ENCODE results near the gene POLR2B. TPM values are rescaled to one million over a fixed set of nuclear protein-coding genes. Genes with fewer than 3 reads are reported as not detected.
A peak's percentile ranks its signal among the peaks of the same experiment; 100 is the strongest.
"Not testable (repeated sequence)": the region's sequence is repeated elsewhere in the genome, so short reads cannot be mapped to it uniquely, and the experiment has no call there.

The POLR2B gene
- total RNA-seq = 10 to 100 TPM; 25.2 to 92.2 (median 77.0) TPM

GRCh38 chr4:56978750-56979303 is at the start of gene POLR2B:
TSS of gene POLR2B (plus strand) at chr4:56978896. CDS start at chr4:56978986, 90 bp downstream.
- H3K27ac ChIP-seq = peak within 1 kb of the TSS; percentile 83 to 94 (median 90)
- peaks cover 0 to under 1% (median 0%) of the 10 kb centered on the region in 3 donors for H3K9me3 ChIP-seq
- WGBS, 2 donors = 0 to 1% methylated on average over 12 to 37 of the region's 37 CpGs
- peak; percentile 72 for DNase-seq
- peaks cover 0 to 16% (median 3%) of the 10 kb centered on the region in 3 donors for H3K36me3 ChIP-seq
- intact Hi-C loops (cut with DNase I) = no loop called here
- peaks cover 37 to 76% (median 40%) of the 10 kb centered on the region in 3 donors for H3K4me1 ChIP-seq
- peak within 1 kb of the TSS; percentile 83 to 96 (median 90) for H3K4me3 ChIP-seq
- H3K27me3 ChIP-seq = no peaks in the 10 kb centered on the region
- peak in 3 of 4 donors; percentile 59 to 77 (median 62) for TF ChIP-seq POLR2A (IDR thresholded peaks at IDR 0.05)
- TF ChIP-seq, protein P1, sequence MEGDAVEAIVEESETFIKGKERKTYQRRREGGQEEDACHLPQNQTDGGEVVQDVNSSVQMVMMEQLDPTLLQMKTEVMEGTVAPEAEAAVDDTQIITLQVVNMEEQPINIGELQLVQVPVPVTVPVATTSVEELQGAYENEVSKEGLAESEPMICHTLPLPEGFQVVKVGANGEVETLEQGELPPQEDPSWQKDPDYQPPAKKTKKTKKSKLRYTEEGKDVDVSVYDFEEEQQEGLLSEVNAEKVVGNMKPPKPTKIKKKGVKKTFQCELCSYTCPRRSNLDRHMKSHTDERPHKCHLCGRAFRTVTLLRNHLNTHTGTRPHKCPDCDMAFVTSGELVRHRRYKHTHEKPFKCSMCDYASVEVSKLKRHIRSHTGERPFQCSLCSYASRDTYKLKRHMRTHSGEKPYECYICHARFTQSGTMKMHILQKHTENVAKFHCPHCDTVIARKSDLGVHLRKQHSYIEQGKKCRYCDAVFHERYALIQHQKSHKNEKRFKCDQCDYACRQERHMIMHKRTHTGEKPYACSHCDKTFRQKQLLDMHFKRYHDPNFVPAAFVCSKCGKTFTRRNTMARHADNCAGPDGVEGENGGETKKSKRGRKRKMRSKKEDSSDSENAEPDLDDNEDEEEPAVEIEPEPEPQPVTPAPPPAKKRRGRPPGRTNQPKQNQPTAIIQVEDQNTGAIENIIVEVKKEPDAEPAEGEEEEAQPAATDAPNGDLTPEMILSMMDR (IDR thresholded peaks at IDR 0.05) = no peak

DNA sequence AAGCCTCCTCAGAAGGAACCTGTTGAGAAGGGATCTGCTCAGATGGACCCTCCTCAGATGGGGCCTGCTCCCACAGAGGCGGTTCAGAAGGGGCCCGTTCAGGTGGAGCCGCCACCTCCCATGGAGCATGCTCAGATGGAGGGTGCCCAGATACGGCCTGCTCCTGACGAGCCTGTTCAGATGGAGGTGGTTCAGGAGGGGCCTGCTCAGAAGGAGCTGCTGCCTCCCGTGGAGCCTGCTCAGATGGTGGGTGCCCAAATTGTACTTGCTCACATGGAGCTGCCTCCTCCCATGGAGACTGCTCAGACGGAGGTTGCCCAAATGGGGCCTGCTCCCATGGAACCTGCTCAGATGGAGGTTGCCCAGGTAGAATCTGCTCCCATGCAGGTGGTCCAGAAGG is 48.1 kb upstream of the POLR2B start:
- Histone ChIP-seq H3K4me1 (no peaks in the 10 kb centered on the region), H3K9me3 (no peaks in the 10 kb centered on the region), H3K36me3 (peaks cover 0 to 70% (median 10%) of the 10 kb centered on the region in 3 donors), H3K27ac (no peak overlapping the region), H3K27me3 (no peaks in the 10 kb centered on the region), H3K4me3 (no peak overlapping the region)
- 90 to 100% methylated on average over 3 to 6 of the region's 7 CpGs for WGBS, 2 donors
- no peak for DNase-seq
- intact Hi-C loops (cut with DNase I) = no loop called here
- TF ChIP-seq, protein P1 (IDR thresholded peaks at IDR 0.05) = no peak
- no peak for TF ChIP-seq POLR2A (IDR thresholded peaks at IDR 0.05)

- TF ChIP-seq, protein P1 (IDR thresholded peaks at IDR 0.05) = no peak
- no peak for TF ChIP-seq POLR2A (IDR thresholded peaks at IDR 0.05)
- Histone ChIP-seq H3K4me3 (no peak overlapping the region), H3K4me1 (no peaks in the 10 kb centered on the region), H3K27ac (no peak overlapping the region), H3K36me3 (peaks cover 0 to 71% (median 10%) of the 10 kb centered on the region in 3 donors), H3K9me3 (no peaks in the 10 kb centered on the region), H3K27me3 (no peaks in the 10 kb centered on the region)
- intact Hi-C loops (cut with DNase I) = no loop called here
- 77 to 92% methylated on average over 4 of the region's 4 CpGs for WGBS, 2 donors
- DNase-seq = no peak
These were observed 46.8 kb upstream of the POLR2B start for GRCh38 chr4:56931924-56932323.

- DNase-seq = no peak
- intact Hi-C loops (cut with DNase I) = no loop called here
These were observed 41.4 kb upstream of the POLR2B start for GRCh38 chr4:56937262-56937661.

GRCh38 chr4:56939826-56940225 is 38.9 kb upstream of the POLR2B start:
- H3K9me3 ChIP-seq; intact Hi-C loops (cut with DNase I); H3K4me1 ChIP-seq; H3K27me3 ChIP-seq; H3K4me3 ChIP-seq; H3K27ac ChIP-seq; DNase-seq: not testable (repeated sequence)
- WGBS, 2 donors = 94 to 97% methylated on average over 14 of the region's 14 CpGs
- peaks cover 0 to 52% (median 0%) of the 10 kb centered on the region in 3 donors for H3K36me3 ChIP-seq

More at GRCh38 chr4:56937262-56937661, 41.4 kb upstream of the POLR2B start:
- H3K36me3 ChIP-seq = peaks cover 0 to 64% (median 0%) of the 10 kb centered on the region in 3 donors
- no peak overlapping the region for H3K27ac ChIP-seq
- no peak overlapping the region for H3K4me3 ChIP-seq
- no peaks in the 10 kb centered on the region for H3K9me3 ChIP-seq
- peaks cover 0 to 6% (median 2%) of the 10 kb centered on the region in 3 donors for H3K4me1 ChIP-seq
- H3K27me3 ChIP-seq = no peaks in the 10 kb centered on the region
- WGBS, 2 donors = 43 to 50% methylated on average over 6 of the region's 6 CpGs
- TF ChIP-seq, protein P1 (IDR thresholded peaks at IDR 0.05) = no peak
- TF ChIP-seq POLR2A (IDR thresholded peaks at IDR 0.05) = no peak

All from esophagus squamous epithelium (tissue), 5 donors.